Transverse colon (tissue), 4 donors: ENCODE measurements around the gene ABTB2. TPM values are rescaled to one million over a fixed set of nuclear protein-coding genes. Genes with fewer than 3 reads are reported as not detected.

Source experiments
- DNase-seq: peaks from one replicate; pipeline ENCODE4 v3.0.0-alpha.2; 2019
- H3K27ac ChIP-seq, 4 donors: fragments of 200-600 bp; sonication (generic); 2 replicates each; pipeline ENCODE4 v1.5.1; 2016 to 2018; ENCODE audit warnings: inconsistent platforms in 4 of 4
- H3K27me3 ChIP-seq: fragments of 200-600 bp; sonication (generic); 2 replicates; pipeline ENCODE4 v1.5.1; 2017; ENCODE audit warnings: inconsistent platforms
- H3K36me3 ChIP-seq, 4 donors: fragments of 200-600 bp; sonication (generic); 2 replicates each; pipeline ENCODE4 v1.5.1; 2017 to 2019; ENCODE audit warnings: inconsistent platforms in 4 of 4
- H3K4me1 ChIP-seq, 4 donors: fragments of 200-600 bp; sonication (generic); 2 replicates each; pipeline ENCODE4 v1.5.1; 2017 to 2020; ENCODE audit warnings: inconsistent platforms in 4 of 4
- H3K4me3 ChIP-seq, 4 donors: fragments of 200-600 bp; sonication (generic); 1 replicate in 1 of 4; 2 replicates in 3 of 4; pipeline versions ENCODE4 v1.5.1 to v1.6.1; 2017 to 2019; ENCODE audit warnings: inconsistent platforms in 4 of 4
- H3K9me3 ChIP-seq, 2 donors: fragments of 200-600 bp; sonication (generic); 2 replicates each; pipeline ENCODE4 v1.5.1; 2017 to 2019; ENCODE audit warnings: inconsistent platforms in 2 of 2
- EP300 ChIP-seq: sonication (generic); formaldehyde crosslinking; IDR thresholded peaks from one replicate; pipeline ENCODE4 v1.6.1; 2017; ENCODE audit warnings: antibody characterized with exemption, low read depth
- POLR2A ChIP-seq: fragments of 450-650 bp; IDR thresholded peaks from one replicate; pipeline ENCODE4 v1.6.1; 2016; ENCODE audit warnings: antibody characterized with exemption, mild to moderate bottlenecking, moderate library complexity
- POLR2AphosphoS5 ChIP-seq, 3 donors: sonication (generic); formaldehyde crosslinking; IDR thresholded peaks; one replicate each; pipeline ENCODE4 v1.6.1; 2016; ENCODE audit warnings: antibody characterized with exemption in 3 of 3
- WGBS, 2 donors: methylation state at CpG; one replicate each; pipeline ENCODE4 v1.1.5; 2018; ENCODE audit warnings: low coverage in 1 of 2; 5-methylcytosine and 5-hydroxymethylcytosine counted together
- in situ Hi-C, 4 donors: fragments of 200-750 bp; cut with MboI; loops; one replicate each; pipeline versions ENCODE4 v1.15.0 to v1.15.1; 2017; ENCODE audit warnings: low sequenced_read_pairs in 3 of 4, low pct_ligation_motif_present in 1 of 4, low pct_unique_long_range_greater_than_20kb in 1 of 4
- intact Hi-C: fragments of 100-400 bp; cut with DNase I; formaldehyde crosslinking; loops from one replicate; pipeline ENCODE4 v1.15.1; 2023; ENCODE audit warnings: low total_unique reads
- total RNA-seq, 4 donors: library from RNA; depleted of rRNA; stranded (reverse); fragments of >200 nt; gene quantifications; one replicate each; pipeline ENCODE4 v1.1.0, GENCODE V29; 2016
- TF ChIP-seq, protein P1 (sequence below), 5 experiments: fragments of 200-600 bp in 3 of 5; fragments of 450-650 bp in 2 of 5; sonication (generic) in 3 of 5; IDR thresholded peaks; 1 replicate in 2 of 5; 2 replicates in 3 of 5; pipeline ENCODE4 v1.5.1; 2016 to 2017; ENCODE audit warnings: antibody characterized with exemption in 5 of 5, inconsistent platforms in 3 of 5, mild to moderate bottlenecking in 2 of 5, moderate library complexity in 1 of 5

ABTB2 gene
- total RNA-seq, 4 donors from 2014 or later, result 0.60 to 41.9 (median 20.7) TPM

DNA sequence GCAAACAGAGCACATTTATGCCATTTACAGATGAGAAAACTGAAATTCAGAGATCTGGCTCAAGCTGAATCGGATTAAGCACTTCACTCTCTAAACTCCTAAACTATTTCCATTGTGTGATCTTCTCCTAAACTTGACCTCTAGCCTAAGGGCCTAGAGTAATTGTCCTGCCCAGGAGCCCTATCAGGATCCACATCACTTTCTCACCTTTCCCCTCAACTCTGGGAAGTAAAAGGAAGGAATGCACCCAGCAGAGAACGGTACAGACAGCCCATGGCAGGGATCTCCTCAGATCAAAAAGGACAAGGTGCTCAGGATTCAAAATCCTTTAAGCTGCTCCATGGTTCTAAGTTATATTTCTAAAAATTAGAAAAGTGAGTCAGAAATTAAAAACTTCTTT, 102.7 kb downstream of the ABTB2 start:
- intact Hi-C loops (no loop called here), in situ Hi-C loops (no loop called here)
- Histone ChIP-seq H3K4me3 (no peak overlapping the region), H3K27ac (no peak overlapping the region), H3K4me1 (peaks cover 4 to 8% (median 6%) of the 10 kb centered on the region in 4 donors), H3K36me3 (no peaks in the 10 kb centered on the region), H3K9me3 (no peaks in the 10 kb centered on the region), H3K27me3 (no peaks in the 10 kb centered on the region)
- 95 to 100% methylated on average over 1 to 2 of the region's 2 CpGs for WGBS, 2 donors
- no peak for DNase-seq
- no peak for TF ChIP-seq POLR2A
- no peak for TF ChIP-seq POLR2AphosphoS5 (IDR thresholded peaks at IDR 0.05)
- TF ChIP-seq EP300, result no peak
- TF ChIP-seq, protein P1, sequence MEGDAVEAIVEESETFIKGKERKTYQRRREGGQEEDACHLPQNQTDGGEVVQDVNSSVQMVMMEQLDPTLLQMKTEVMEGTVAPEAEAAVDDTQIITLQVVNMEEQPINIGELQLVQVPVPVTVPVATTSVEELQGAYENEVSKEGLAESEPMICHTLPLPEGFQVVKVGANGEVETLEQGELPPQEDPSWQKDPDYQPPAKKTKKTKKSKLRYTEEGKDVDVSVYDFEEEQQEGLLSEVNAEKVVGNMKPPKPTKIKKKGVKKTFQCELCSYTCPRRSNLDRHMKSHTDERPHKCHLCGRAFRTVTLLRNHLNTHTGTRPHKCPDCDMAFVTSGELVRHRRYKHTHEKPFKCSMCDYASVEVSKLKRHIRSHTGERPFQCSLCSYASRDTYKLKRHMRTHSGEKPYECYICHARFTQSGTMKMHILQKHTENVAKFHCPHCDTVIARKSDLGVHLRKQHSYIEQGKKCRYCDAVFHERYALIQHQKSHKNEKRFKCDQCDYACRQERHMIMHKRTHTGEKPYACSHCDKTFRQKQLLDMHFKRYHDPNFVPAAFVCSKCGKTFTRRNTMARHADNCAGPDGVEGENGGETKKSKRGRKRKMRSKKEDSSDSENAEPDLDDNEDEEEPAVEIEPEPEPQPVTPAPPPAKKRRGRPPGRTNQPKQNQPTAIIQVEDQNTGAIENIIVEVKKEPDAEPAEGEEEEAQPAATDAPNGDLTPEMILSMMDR (IDR thresholded peaks at IDR 0.05), result no peak

DNA sequence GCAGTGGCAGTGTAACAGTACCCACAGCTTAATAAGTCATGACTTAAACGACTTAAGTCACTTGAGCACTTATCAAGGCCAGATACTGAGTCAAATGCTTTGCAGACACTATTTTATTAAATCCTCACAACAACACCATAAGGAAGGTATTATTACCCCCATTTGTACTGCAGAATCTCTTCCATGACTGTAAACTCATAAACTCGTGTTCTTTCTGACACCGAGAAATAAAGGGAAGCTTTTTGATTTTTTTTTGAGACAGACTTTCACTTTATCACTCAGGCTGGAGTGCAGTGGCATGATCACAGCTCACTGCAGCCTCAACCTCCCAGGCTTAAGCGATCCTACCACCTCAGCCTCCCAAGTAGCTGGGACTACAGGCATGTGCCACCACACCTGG, 103.8 kb downstream of the ABTB2 start:
- H3K27me3 ChIP-seq, result no peaks in the 10 kb centered on the region
- no peaks in the 10 kb centered on the region for H3K36me3 ChIP-seq
- 74 to 83% methylated on average over 2 to 4 of the region's 4 CpGs for WGBS, 2 donors
- in situ Hi-C loops (no loop called here), intact Hi-C loops (no loop called here)
- no peak overlapping the region for H3K4me3 ChIP-seq
- H3K27ac ChIP-seq, result no peak overlapping the region
- H3K4me1 ChIP-seq, result peaks cover 7 to 12% (median 9%) of the 10 kb centered on the region in 4 donors
- H3K9me3 ChIP-seq, result no peaks in the 10 kb centered on the region
- TF ChIP-seq POLR2AphosphoS5 (IDR thresholded peaks at IDR 0.05) (no peak), POLR2A (no peak), EP300 (no peak)
- TF ChIP-seq, protein P1 (IDR thresholded peaks at IDR 0.05), result no peak
- DNase-seq, result no peak

DNA sequence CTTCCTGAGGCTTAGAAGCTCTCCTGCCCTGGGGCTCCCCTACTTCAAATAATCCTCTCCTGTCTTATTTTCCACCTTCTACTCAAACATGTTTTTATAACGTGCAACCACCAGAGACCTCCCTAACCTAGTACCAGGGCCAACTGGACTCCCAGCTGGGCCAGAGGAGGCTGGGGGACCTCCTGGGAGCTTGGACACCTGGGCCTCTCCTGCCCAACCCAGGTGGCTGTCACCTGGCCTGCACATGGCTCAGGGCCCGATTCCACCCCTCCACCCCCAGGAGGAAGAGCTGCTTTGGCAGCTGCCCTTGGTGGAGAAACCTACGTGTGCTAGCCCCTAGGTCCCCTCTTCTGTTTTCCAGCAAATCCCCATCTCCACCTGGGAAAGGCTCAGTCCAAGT, 105.2 kb downstream of the ABTB2 start:
- 81 to 83% methylated on average over 1 to 3 of the region's 3 CpGs for WGBS, 2 donors
- no peaks in the 10 kb centered on the region for H3K36me3 ChIP-seq
- peaks cover 7 to 16% (median 9%) of the 10 kb centered on the region in 4 donors for H3K4me1 ChIP-seq
- no peak for DNase-seq
- no peaks in the 10 kb centered on the region for H3K27me3 ChIP-seq
- intact Hi-C loops, result no loop called here
- in situ Hi-C loops, result no loop called here
- TF ChIP-seq, protein P1 (IDR thresholded peaks at IDR 0.05), result no peak
- no peak for TF ChIP-seq EP300
- TF ChIP-seq POLR2A, result no peak
- TF ChIP-seq POLR2AphosphoS5 (IDR thresholded peaks at IDR 0.05), result no peak
- no peaks in the 10 kb centered on the region for H3K9me3 ChIP-seq
- H3K27ac ChIP-seq, result no peak overlapping the region
- H3K4me3 ChIP-seq, result no peak overlapping the region

DNA sequence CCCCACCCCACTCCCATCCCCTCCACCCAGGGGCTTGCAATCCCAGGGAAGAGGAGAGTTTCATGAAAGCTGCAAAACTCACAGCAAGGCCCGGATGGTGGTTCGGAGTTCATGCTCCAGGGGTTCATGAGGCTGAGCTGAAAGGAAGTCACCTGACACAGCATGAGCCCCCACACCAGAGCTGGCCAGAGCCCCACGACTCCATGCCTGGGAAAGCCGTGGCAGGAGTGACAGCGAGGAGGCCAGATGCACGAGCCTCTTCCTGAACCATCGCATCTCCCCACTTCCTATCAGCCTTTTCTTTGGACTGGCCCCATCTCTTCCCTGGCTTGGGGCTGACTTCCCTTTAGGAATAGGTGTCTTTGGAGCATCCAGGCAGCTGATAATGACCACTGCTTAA, 105.8 kb downstream of the ABTB2 start:
- intact Hi-C loops (no loop called here), in situ Hi-C loops (no loop called here)
- WGBS, 2 donors, result 92% methylated on average over 7 of the region's 7 CpGs; no CpG with 5 or more reads in 1 of the 2 donors
- no peak overlapping the region for H3K27ac ChIP-seq
- peaks cover 7 to 16% (median 9%) of the 10 kb centered on the region in 4 donors for H3K4me1 ChIP-seq
- no peak for DNase-seq
- no peaks in the 10 kb centered on the region for H3K9me3 ChIP-seq
- no peaks in the 10 kb centered on the region for H3K36me3 ChIP-seq
- no peak overlapping the region for H3K4me3 ChIP-seq
- H3K27me3 ChIP-seq, result no peaks in the 10 kb centered on the region
- TF ChIP-seq POLR2AphosphoS5 (IDR thresholded peaks at IDR 0.05) (no peak), EP300 (no peak), POLR2A (no peak)
- TF ChIP-seq, protein P1 (IDR thresholded peaks at IDR 0.05), result no peak
